Endodermal cell (in vitro differentiated cells): ENCODE measurements around the gene FREY1. TPM values are rescaled to one million over a fixed set of nuclear protein-coding genes. Genes with fewer than 3 reads are reported as not detected.

Experiments
- DNase-seq: peaks from one replicate; pipeline ENCODE4 v3.0.0-alpha.2; 2017
- H3K27ac ChIP-seq: 2 replicates; pipeline ENCODE4 v1.5.1; 2013; ENCODE audit warnings: mild to moderate bottlenecking, low read depth, low read length, moderate library complexity
- H3K27me3 ChIP-seq: 2 replicates; pipeline ENCODE4 v1.6.1; 2013; ENCODE audit warnings: mild to moderate bottlenecking, low read length, moderate library complexity; ENCODE audit not compliant: insufficient read depth, control insufficient read depth, poor library complexity, severe bottlenecking
- H3K36me3 ChIP-seq: 2 replicates; pipeline ENCODE4 v1.7.0; 2013; ENCODE audit warnings: mild to moderate bottlenecking, low read length, moderate library complexity; ENCODE audit not compliant: control insufficient read depth, insufficient read depth
- H3K4me1 ChIP-seq: one replicate; pipeline ENCODE4 v1.7.0; 2013; ENCODE audit warnings: low read length; ENCODE audit not compliant: control insufficient read depth, insufficient read depth
- H3K4me3 ChIP-seq: 2 replicates; pipeline ENCODE4 v1.5.1; 2013; ENCODE audit warnings: mild to moderate bottlenecking, low read length, moderate library complexity
- H3K9ac ChIP-seq: 2 replicates; pipeline ENCODE4 v1.6.1; 2013; ENCODE audit warnings: mild to moderate bottlenecking, low read length, moderate library complexity; ENCODE audit not compliant: poor library complexity, severe bottlenecking; ENCODE audit errors: extremely low read depth
- H3K9me3 ChIP-seq: 2 replicates; pipeline ENCODE4 v1.6.1; 2013; ENCODE audit warnings: mild to moderate bottlenecking, low read length, moderate library complexity; ENCODE audit not compliant: control insufficient read depth
- H3K27ac Mint-ChIP-seq: 2 replicates; pipeline ENCODE4 v1.8.0; 2020; ENCODE audit warnings: mixed read lengths
- H3K27me3 Mint-ChIP-seq: 2 replicates; pipeline ENCODE4 v1.8.0; 2021; ENCODE audit warnings: mild to moderate bottlenecking, mixed read lengths; ENCODE audit not compliant: insufficient read depth
- H3K36me3 Mint-ChIP-seq: 2 replicates; pipeline ENCODE4 v1.8.0; 2020; ENCODE audit warnings: low read depth, mixed read lengths
- H3K4me1 Mint-ChIP-seq: 2 replicates; pipeline ENCODE4 v1.8.0; 2020; ENCODE audit warnings: mixed read lengths
- H3K4me3 Mint-ChIP-seq: 2 replicates; pipeline ENCODE4 v1.8.0; 2020; ENCODE audit warnings: mild to moderate bottlenecking, moderate library complexity, mixed read lengths
- H3K9me3 Mint-ChIP-seq: 2 replicates; pipeline ENCODE4 v1.8.0; 2020; ENCODE audit warnings: mild to moderate bottlenecking, mixed read lengths
- WGBS, 2 experiments: methylation state at CpG; one replicate each; pipeline versions ENCODE4 v1.1.5 to v1.1.7; 2013; ENCODE audit warnings: missing lambda C conversion rate in 2 of 2, mixed read lengths in 1 of 2; ENCODE audit not compliant: insufficient coverage in 1 of 2, insufficient read length in 1 of 2; 5-methylcytosine and 5-hydroxymethylcytosine counted together
- total RNA-seq, 2 donors: library from RNA; stranded (reverse); fragmentation: NEBNext Ultra II Directional in 1 of 2; extraction: Animal tissue kit (Norgen Biotek cat#: 25700) in 1 of 2; gene quantifications; 2 replicates in 1 of 2; 3 replicates in 1 of 2; pipeline ENCODE4 v1.2.1, GENCODE V29; 2021
- TF ChIP-seq, protein P1 (sequence below): fragments of 200-600 bp; sonication (generic); conservative IDR thresholded peaks from 2 replicates; pipeline ENCODE4 v1.5.0; 2021; ENCODE audit warnings: antibody characterized with exemption, mild to moderate bottlenecking

The FREY1 gene
- total RNA-seq, 2 donors from 2014 or later: 1.1 to 1.5 TPM

DNA sequence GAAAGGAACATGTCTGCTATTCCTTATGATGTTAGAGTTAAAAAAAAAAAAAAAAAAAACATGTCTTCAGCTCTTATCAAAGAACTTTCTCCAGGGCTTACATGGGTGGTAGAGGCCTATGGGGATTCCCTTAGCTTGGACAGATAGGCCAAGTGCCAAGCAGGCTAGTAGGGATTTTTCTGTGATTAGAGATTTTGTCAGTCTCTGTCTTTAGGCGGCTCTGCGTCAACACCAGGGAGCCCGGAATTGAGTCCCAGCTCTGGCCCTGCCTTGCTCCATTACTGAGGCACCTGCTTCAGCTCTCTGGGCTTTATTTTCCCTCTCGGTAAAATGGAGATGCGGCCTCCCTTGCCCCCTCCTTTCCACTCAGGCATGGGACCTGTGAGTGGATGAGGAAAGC, 46.7 kb downstream of the FREY1 start:
- H3K4me3 ChIP-seq: no peak overlapping the region
- Mint-ChIP-seq H3K9me3 (no peaks in the 10 kb centered on the region), H3K27me3 (no peaks in the 10 kb centered on the region), H3K4me1 (peaks cover 6% of the 10 kb centered on the region), H3K27ac (no peak overlapping the region), H3K36me3 (peaks cover 53% of the 10 kb centered on the region), H3K4me3 (no peak overlapping the region)
- no peaks in the 10 kb centered on the region for H3K4me1 ChIP-seq
- DNase-seq: no peak
- no peak overlapping the region for H3K27ac ChIP-seq
- H3K27me3 ChIP-seq: no peaks in the 10 kb centered on the region
- no peaks in the 10 kb centered on the region for H3K9me3 ChIP-seq
- TF ChIP-seq, protein P1, sequence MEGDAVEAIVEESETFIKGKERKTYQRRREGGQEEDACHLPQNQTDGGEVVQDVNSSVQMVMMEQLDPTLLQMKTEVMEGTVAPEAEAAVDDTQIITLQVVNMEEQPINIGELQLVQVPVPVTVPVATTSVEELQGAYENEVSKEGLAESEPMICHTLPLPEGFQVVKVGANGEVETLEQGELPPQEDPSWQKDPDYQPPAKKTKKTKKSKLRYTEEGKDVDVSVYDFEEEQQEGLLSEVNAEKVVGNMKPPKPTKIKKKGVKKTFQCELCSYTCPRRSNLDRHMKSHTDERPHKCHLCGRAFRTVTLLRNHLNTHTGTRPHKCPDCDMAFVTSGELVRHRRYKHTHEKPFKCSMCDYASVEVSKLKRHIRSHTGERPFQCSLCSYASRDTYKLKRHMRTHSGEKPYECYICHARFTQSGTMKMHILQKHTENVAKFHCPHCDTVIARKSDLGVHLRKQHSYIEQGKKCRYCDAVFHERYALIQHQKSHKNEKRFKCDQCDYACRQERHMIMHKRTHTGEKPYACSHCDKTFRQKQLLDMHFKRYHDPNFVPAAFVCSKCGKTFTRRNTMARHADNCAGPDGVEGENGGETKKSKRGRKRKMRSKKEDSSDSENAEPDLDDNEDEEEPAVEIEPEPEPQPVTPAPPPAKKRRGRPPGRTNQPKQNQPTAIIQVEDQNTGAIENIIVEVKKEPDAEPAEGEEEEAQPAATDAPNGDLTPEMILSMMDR: no peak
- H3K9ac ChIP-seq: no peak overlapping the region
- peaks cover 72% of the 10 kb centered on the region for H3K36me3 ChIP-seq
- WGBS, 2 experiments: 89 to 99% methylated on average over 3 to 5 of the region's 5 CpGs

DNA sequence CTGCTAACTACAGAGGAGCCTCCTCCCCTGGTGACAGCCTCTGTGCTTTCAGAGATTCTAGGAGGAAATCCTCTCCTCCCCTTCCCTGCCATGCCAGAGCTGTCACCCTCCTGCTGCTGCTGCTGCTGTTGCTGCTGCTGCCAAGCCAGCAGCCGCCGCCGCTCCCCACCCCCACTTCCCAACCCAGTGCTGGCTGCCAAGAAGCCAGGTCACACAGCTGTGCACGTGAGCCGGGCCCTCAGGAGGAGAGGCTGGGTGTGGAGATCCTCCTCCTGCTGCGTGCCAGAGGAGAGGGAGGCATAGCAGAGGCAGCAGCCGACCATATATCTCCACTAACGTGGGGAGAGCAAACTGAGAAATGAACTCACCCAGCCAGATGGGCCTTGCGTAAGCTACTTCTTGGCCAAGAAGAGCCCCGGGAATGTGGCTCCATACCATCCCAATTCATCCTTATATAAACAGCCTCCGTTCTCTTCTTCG, 47.4 kb downstream of the FREY1 start:
- peak; percentile 82 for DNase-seq
- no peak overlapping the region for H3K9ac ChIP-seq

DNA sequence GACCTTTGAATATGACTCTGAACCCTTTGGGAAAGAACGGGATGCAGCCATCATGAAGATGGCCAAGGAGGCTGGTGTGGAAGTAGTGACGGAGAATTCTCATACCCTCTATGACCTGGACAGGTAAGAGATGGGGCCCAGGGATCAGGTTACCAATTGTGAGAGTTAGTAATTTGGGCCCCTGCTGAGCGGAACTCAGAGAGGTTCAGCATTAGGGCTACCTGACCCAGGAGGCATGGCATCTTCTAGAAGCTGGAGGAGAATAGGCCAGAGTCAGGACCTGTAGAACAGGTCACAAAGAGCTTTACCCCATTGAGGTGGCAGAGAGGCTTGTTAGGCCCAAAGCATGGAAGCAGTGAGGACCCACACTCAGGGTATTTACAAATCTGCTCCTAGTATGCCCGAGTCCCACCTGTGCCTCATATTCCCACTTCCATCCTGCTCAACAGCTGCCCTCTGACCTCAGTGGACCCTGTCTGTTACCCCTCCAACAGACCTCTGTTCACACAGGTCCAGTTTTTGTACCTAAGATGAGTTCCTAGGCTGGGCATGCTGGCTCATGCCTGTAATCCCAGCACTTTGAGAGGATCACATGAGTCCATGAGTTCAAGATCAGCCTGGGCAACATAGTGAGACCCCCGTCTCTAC, 48.2 kb downstream of the FREY1 start:
- TF ChIP-seq, protein P1: no peak
- Mint-ChIP-seq H3K27me3 (no peaks in the 10 kb centered on the region), H3K9me3 (no peaks in the 10 kb centered on the region), H3K4me1 (peaks cover 6% of the 10 kb centered on the region), H3K4me3 (no peak overlapping the region), H3K27ac (peak overlapping the region; percentile 0), H3K36me3 (peaks cover 47% of the 10 kb centered on the region)
- 92 to 98% methylated on average over 4 to 5 of the region's 5 CpGs for WGBS, 2 experiments
- H3K36me3 ChIP-seq: peaks cover 63% of the 10 kb centered on the region
- H3K27ac ChIP-seq: no peak overlapping the region
- H3K9me3 ChIP-seq: no peaks in the 10 kb centered on the region
- H3K27me3 ChIP-seq: no peaks in the 10 kb centered on the region
- DNase-seq: no peak
- no peaks in the 10 kb centered on the region for H3K4me1 ChIP-seq
- no peak overlapping the region for H3K4me3 ChIP-seq
- H3K9ac ChIP-seq: no peak overlapping the region

More for the DNA sequence above, 47.4 kb downstream of the FREY1 start:
- H3K36me3 ChIP-seq: peaks cover 69% of the 10 kb centered on the region
- no peaks in the 10 kb centered on the region for H3K27me3 Mint-ChIP-seq
- H3K4me3 Mint-ChIP-seq: no peak overlapping the region
- H3K27ac Mint-ChIP-seq: no peak overlapping the region
- no peak overlapping the region for H3K27ac ChIP-seq
- 52 to 59% methylated on average over 10 to 12 of the region's 12 CpGs for whole genome bisulfite sequencing, 2 experiments
- H3K9me3 ChIP-seq: no peaks in the 10 kb centered on the region
- no peaks in the 10 kb centered on the region for H3K27me3 ChIP-seq
- no peaks in the 10 kb centered on the region for H3K9me3 Mint-ChIP-seq
- peaks cover 6% of the 10 kb centered on the region for H3K4me1 Mint-ChIP-seq
- TF ChIP-seq, protein P1: no peak
- no peak overlapping the region for H3K4me3 ChIP-seq
- H3K4me1 ChIP-seq: no peaks in the 10 kb centered on the region
- peaks cover 50% of the 10 kb centered on the region for H3K36me3 Mint-ChIP-seq
